Activated CD8-positive, alpha-beta memory T cell treated with anti-CD3 and anti-CD28 coated beads for 36 hours (primary cell): ENCODE measurements around the gene PYROXD2. TPM values are rescaled to one million over a fixed set of nuclear protein-coding genes. Genes with fewer than 3 reads are reported as not detected.

ENCODE experiments used
- CTCF ChIA-PET: fragments of 350-600 bp; sonication (Branson Sonifier 250); formaldehyde crosslinking; loops from one replicate; lab custom pipeline; 2021; ENCODE audit warnings: antibody characterized with exemption; lab: Charles Lee
- POLR2A ChIA-PET: fragments of 350-600 bp; sonication (Branson Sonifier 250); formaldehyde crosslinking; loops from one replicate; lab custom pipeline; 2021; ENCODE audit warnings: antibody characterized with exemption; lab: Charles Lee
- total RNA-seq, 2 experiments: library from RNA; stranded (reverse); gene quantifications; one replicate each; pipeline ENCODE4 v1.2.3, GENCODE V29; 2021

The PYROXD2 gene
- total RNA-seq, 2 experiments from 2014 or later, result 1.3 to 2.2 TPM

DNA sequence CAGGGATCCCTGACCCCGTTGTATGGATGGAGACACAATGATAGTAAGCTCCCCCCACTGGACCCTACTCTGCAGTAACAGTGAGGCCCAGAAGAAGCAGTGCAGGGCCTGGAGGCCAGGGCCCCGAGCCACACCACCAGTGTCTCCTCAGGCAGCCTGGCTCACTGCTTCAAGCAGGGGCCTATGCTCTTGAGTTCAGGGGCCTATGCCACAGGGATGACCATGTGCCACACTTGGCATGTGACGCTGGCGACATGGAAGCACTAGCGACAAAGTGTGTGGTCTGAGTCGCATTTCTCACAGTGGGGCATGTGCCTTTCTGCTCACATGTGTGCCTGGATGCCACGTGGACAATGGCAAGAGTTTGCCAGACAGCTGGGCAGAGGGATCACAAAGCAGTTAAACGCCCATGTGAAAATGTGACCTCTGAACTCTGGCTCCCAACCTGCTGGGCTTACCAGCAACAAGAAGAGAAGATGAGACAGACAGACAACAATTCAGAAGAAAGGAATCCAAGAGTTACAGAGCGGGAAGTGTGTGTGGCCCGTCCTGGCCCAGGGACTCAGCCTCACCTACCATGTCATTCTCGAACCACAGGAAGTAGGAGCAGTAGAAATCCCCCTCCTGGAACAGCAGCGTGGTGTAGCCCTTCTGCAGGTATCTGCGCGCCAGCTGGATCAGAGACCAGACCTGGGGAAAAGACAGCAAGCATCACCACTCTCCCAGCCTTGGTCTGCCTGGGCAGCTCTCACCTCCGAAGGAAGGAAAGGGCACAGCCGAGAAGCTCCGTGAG lies 4.7 kb upstream of the PYROXD2 start:
- CTCF ChIA-PET, result no interaction called here
- POLR2A ChIA-PET, result no interaction called here

DNA sequence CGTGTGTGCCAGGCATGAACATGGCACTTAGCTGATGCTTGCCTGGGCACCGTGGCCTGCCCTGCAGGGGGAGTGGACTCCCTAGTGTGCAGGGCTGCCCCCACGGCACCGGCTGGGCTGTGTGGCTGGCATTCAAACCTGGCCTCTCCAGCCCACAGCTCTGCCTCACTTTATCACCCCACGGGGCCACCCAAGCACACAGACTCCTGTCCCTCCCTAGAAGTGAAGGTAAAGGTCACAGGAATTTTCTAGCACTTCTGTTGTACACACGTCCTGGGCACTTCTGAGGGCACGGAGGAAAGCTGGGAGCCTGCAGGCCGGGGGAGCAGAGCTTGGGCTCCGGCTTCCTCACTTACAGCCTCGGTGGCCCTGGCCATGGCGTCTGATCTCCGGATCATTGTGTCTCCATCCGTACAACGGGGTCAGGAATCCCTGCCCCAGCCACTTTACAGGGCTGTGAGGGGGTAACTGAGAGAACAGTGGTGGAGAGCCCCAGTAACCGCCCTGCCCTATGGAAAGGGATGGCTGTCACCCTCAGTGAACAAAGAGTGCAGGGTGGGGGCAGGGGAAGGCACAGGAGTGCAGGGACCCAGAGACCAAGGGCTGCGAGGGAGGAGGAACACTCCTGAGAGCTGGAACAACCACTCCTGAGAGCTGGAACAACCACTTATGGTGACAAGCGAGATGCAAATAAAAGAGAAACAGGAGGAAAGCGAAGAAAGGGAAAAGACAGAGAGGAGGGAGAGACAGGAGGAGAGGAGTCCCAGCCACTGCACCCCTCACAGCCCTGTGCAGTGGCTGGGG lies 3.9 kb upstream of the PYROXD2 start:
- ChIA-PET CTCF (no interaction called here), POLR2A (no interaction called here)

DNA sequence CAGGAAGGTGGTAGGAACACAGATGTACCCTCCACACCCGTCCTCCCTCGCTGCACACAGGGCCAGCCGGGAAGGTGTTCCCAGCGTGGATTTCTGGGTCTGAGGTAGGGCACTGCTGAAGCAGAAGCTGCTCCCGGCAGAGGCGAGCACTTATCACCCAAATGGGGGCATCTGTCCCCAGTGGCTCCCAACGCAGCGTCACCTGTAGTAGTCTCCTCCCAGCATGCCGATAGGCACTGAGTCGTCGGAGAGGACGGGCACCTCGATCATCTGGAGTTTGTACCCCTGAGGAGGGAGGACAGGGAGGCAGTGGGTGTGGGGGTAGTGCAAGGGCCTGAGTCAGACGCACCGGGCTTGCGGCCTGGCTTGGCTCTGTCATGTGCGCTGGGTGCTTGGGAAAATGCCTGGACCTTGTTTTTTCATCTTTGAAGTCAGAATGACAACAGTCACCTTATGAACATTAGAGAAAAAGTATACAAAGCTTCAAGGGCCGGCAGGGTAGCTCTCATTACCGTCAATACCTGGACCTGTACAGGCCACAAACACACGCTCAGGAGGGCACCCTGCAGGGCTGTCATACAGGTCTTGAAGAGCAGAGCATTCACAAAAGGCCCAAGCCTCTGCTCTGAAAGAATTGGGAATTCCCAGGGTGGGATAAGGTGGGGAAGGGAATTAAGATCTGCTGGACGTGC lies 3.1 kb upstream of the PYROXD2 start:
- POLR2A ChIA-PET, result no interaction called here
- CTCF ChIA-PET, result no interaction called here

DNA sequence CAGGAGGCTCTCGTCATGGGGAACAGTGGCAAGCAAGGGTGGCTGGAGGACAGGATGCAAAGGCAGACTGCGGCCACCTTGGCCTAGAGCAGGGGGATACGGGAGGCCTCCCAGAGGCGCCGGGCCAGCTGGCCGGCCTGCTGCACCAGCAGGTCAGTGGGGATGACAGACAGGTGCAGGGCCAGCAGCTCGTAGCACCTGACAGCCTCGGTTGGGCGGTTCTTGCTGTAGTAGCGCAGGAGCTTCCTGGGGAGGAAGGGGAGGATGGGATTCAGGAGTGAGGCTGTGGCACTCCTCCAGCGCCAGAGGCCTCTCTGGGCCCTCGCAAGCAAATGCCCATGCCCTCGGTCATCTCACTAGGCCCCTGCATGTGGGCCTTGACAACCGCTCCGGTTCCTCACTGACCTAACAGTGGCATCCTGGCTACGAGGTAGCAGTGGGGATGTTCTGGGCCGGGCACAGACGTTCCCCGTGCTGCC lies 2.5 kb upstream of the PYROXD2 start:
- CTCF ChIA-PET, result no interaction called here
- POLR2A ChIA-PET, result no interaction called here

DNA sequence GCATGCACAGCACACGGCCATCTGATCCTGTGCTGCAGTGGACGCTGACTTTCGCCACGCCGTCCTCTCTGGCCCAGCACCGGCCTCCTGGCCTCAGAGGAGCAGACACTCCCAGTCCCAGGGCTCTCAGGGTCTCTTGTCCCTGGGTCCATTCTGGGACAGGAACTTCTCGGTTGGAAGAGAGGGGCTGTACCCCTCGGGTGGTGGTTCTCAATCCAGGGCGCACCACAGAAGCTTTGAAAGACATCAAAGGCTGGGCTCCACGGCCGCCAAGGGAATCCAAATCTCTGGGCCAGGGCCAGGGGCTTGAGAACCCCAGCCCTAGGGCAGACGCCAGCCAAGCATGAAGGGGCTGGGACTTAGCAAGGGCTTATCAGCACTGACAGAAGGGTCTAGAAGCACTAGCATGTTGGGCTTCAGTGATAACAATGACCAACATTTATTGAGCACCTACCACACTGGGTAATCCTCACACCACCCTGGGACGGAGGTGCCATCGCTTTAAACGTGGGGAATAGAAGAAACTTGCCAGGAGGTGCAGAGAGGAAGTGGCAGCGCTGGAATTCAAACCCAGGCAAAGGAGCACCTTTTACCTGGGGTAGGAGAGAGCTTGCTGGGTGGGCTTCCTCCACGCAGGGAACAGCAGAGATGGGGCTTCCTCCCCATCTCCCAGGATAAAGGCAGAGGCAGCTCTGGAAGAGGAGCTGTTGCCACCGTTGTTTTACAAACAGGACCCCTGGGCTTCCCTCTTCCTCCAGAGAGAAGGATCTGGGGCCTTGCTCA lies 1.8 kb upstream of the PYROXD2 start:
- CTCF ChIA-PET, result no interaction called here
- POLR2A ChIA-PET, result no interaction called here

DNA sequence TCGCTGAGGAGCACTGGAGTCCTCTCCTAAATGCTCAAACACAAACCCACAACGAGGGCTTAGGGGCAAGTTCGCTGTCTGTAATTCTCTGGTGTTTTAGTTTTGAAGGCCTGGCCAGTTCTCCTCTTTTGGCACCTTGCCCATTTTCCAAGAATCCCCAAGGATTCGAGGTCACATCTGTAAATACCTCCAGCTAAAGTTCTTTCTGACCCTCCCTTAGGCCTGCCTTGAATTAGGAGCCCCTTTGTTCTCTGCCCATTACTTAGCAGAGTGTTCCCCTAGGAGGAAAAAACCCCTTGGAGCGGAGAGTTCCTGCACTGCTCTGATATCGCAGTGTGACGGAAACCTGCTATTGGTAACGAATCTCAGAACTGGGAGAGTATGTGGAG lies 743 bp upstream of the PYROXD2 start:
- ChIA-PET CTCF (no interaction called here), POLR2A (interaction anchor here (0.5 kb wide), 1 partner anchor 1200 kb away, joined by 9 read pairs; no protein-coding TSS in a partner anchor)

DNA sequence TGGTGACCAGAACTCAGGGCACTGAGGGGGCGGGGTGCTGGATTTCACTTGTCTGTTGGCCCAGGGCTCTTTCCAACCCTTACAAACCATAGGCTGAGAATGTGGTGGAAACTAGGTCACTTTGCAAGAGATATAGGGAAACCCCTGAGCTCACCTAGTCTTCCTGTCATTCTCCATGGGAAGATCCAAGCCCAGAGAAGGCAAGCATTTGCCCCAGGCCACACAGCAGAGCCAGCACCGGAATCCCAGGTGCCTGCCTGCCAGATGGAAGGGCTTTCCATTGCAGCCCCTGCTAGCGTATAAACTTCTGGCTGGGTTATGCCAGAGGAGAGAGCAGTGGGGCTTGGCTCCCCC lies 427 bp downstream of the PYROXD2 start:
- CTCF ChIA-PET, result interaction anchor here (1.4 kb wide), 1 partner anchor 10 kb away, joined by 3 read pairs; no protein-coding TSS in a partner anchor
- POLR2A ChIA-PET, result no interaction called here

DNA sequence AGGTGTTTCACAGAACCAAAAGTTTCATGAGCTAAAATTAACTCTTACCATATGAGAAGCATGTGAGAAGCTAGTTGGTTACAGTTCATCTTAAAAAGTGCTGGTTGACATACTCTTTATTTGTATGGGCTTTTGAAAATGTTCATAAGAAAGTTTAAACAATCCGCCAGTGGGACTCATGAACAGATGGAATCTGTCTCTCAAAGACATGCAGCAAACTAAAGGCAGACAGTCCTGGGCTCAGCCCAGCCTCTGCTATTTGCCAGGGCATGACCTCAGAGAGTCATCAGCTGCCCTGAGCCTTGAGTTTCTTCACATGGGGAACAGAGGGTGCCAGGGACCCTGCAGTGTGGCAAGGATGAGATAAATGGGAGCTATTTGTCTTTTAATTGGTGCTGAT lies 3.2 kb downstream of the PYROXD2 start:
- POLR2A ChIA-PET, result no interaction called here
- CTCF ChIA-PET, result interaction anchor here (1.4 kb wide), 1 partner anchor 11 kb away, joined by 3 read pairs; no protein-coding TSS in a partner anchor

DNA sequence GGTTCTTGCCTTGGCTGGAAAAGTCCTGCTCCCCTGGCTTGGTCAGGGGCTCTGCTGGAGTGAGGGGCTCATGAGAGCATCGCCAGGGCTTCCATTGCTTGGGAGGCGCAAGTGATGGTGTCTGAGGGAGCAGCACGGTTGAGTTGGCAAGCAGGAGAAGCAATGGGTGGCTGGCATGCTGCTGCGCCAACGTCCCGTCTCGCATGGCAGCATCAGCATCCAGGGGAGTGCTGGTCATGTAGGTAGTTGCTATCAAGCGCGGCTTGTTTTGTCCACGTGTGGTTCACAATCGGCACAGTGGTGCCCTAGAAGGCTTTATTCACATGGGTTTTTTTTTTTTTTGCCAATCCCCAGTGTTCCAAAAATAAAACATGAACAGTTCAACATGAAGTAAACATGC lies 3.8 kb downstream of the PYROXD2 start:
- CTCF ChIA-PET, result interaction anchor here (1.4 kb wide), 1 partner anchor 11 kb away, joined by 3 read pairs; no protein-coding TSS in a partner anchor
- POLR2A ChIA-PET, result no interaction called here

DNA sequence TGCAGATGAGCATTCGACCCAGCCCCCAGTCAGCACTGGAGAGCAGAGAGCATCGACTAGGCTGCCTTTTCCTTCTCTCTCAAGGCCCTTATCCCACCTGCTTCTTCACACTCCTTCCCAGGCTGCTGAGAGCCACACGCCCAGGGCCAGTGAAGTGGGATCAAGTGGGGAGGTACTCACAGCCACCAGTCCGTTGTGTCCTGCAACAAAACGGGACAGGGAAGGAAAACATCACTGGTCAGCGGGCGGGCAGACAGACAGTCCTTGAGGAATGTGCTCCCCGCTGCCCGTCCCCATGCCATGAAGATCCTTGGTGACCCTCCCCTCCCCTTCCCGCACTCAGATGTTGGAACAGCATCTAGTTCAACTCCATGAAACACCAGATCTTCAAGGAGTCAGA lies 4.2 kb downstream of the PYROXD2 start:
- ChIA-PET CTCF (interaction anchor here (1.4 kb wide), 1 partner anchor 12 kb away, joined by 3 read pairs; no protein-coding TSS in a partner anchor), POLR2A (no interaction called here)

DNA sequence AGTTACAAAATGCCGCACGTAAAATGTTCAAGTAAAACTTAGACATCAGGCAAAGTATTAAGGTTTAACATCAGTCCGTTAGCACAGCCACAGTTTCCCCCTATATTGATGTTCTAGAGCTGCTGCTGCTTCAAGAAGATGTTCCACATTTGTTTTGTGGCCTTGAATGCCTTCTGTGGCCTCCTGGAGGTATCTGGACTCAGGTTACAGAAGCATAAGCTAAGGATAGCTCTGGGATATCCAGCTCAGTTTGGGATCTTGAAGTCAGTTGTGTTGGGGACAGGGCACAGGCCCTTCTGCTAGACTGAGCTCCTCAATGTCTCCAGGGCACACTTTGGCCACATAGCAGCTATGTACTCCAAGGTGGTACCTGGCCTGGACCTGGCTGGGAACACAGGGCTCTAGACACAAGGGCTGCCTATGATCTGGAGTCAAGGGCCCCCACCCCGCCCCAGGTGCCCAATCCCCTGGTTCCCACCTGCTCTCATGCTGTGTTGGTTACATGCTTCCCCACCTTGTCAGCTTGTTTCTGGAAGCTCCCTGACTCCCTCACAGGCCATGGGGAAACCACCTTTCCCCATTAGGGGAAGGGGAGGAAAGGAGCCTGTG lies 4.7 kb downstream of the PYROXD2 start:
- CTCF ChIA-PET, result no interaction called here
- POLR2A ChIA-PET, result no interaction called here

DNA sequence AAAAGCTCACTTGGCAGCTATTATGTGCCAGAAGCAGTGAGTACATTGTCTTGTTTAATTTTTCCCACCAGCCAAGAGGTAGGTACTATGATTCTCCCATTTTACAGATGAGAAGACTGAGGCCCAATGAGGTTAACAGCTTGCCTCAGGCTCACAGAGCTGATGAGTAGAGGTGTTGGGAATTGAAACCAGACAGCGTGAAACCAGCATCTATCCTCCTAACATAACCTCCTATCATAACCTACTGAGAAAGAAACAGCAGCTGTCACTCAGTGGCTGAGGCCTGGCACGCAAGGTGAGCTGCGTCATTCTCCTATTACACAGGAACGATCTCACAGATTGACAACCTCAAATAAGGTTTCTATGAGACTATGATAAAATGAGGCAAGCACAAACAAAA lies 6.2 kb downstream of the PYROXD2 start:
- ChIA-PET POLR2A (no interaction called here), CTCF (no interaction called here)

DNA sequence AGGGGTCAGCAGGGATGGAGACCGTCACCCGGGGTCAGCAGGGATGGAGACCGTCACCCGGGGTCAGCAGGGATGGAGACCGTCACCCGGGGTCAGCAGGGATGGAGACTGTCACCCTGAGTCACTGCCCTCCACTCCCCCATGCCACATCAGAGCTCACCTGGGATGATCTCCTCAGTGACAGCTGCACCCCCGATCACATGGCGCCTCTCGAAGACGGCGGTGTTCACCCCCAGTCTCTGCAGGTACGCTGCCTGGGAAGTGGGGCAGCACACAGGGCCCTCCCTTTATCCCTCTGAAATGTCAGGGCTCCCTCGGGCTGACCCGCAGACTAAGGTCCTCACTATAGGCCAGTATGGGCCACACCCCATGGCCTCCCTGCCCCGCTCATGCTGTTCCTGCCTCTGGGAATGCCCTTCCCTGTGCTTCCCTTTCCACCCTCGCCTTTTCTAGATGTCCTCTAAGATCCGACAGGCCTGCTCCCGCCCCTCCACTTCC lies 7.2 kb downstream of the PYROXD2 start:
- ChIA-PET POLR2A (no interaction called here), CTCF (no interaction called here)

DNA sequence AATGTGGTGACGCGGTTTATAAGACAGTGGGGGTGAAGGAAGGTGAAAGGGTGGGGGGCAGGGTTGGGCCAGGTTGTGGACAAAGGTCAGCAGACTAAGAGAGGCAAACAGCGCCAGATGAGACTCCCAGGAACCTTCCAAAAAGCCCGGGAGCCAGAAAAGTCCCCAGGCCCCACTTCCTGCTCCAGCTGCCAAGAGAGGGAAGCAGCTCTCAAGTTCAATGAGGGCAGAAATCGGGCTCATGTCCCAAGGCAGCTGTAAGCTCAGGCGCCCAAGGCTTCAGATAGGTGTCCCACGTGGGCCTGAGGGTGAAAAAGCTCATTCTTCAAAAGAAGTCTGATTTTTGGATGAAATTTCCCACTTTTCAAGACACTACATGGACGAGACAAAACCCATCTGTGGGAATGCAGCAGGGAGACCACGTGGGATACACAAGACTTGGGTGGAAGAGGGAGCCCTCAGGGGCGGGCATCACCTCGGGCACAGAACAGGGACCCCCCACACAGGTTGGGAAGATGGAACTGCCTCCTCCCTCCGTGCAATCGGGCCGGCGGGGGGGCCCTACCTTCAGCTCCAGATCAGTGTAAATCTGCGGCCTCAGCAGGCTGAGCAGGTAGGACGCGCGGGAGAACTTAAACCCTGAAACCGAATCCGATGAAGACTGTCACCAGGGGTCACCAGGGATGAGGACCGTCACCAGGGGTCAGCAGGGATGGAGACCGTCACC lies 7.8 kb downstream of the PYROXD2 start:
- POLR2A ChIA-PET, result no interaction called here
- CTCF ChIA-PET, result no interaction called here

DNA sequence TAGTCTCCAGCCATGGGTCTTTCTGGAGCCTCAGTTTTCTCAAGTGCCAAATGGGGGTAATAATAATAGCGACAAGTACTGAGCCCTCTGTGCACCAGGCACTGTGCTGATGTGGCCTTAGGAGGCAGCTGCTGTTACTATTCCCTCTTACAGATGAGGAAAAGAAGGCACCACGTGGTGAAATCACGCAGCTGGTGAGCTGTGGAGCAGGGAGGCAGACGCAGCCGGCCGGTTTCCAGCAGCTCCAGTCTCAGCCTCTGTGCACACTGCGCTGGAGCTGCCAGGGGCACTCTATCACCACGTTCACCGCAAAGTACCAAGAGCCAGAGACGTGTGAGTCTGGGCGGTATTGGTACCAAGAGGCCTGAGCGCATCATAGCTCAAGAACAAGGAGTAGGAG lies 9.6 kb downstream of the PYROXD2 start:
- CTCF ChIA-PET, result no interaction called here
- POLR2A ChIA-PET, result no interaction called here

DNA sequence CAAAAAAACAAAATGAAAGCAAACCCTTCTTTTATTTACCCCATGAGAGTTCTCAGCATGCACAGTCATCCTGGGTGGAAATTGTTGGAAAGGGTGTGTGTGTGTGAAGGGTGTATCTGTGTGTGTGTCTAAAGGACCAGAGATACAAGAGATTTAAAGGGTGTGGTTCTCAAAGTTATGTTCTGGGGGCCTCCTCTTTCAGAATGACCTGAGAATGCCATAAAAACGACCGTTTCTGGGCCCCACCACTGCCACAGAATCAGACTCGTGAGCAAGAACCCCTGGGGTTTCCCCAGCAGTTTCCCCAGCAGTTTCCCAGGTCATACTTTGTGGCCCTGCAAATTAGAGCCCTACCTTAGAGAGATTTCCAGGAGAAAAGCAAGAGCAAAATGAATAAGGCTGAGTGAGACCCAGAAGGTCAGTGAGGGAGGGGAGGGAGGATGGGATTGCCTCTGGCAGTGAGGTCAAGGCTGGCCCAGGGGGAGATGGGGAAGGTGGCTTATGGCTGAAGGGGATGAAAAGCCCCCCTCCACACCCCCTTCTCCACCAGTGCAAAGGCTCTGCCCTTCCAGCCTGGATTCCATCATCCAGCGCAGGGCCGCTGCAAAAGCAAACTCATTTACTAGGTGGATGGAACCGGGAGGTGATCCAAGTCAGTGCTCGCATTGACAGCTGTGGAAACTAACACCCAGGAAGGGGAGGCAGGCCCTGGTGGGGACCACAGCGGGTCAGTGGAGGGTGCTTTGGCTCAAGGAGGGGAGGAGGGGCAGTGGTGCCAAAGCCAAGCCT lies 10.2 kb downstream of the PYROXD2 start:
- POLR2A ChIA-PET, result no interaction called here
- CTCF ChIA-PET, result interaction anchor here (1.1 kb wide), 1 partner anchor 9 kb away, joined by 3 read pairs; no protein-coding TSS in a partner anchor
